K562 (cell line): ENCODE results near the gene CHCHD6.

Experiments
- TAF1 ChIP-seq: IDR thresholded peaks from 2 replicates; pipeline ENCODE4 v1.6.1; 2011; ENCODE audit warnings: mild to moderate bottlenecking, low read length, moderate library complexity; ENCODE audit not compliant: insufficient read depth, control insufficient read depth, severe bottlenecking; ENCODE audit errors: extremely low read depth
- TF ChIP-seq, protein P1 (sequence below): fragments of 450-650 bp; IDR thresholded peaks from 2 replicates; pipeline ENCODE4 v1.6.1; 2017; ENCODE audit warnings: mild to moderate bottlenecking, moderate library complexity

DNA sequence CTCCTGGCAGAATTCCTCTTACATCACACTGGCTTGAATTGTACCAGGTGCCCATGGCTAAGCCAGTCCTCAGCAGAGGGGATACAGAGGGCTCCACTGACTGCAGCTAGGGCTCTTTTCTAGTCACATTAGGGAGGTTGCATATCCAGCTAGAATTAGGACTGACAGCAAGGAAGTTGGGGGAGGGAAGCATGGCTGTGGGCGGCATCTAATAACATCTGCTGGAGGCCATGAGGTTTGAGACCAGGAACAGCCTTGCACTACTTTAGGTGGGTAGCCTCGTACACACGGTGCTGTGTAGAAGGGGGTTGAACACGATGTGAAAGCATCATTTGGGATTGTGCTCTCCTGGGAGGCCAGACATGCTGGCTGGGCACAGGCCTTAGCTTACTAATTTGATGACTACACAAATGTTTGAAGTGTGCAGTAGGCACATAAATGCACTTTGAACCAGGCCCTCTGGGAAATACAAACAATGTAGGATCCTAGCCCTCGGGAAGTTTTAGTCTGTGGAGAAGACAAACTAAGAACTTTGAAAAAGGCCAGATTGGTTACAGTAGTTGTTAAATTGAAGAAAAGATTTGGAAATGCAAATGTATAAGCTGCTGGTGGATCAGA is 30.2 kb downstream of the CHCHD6 start:
- no peak for TF ChIP-seq TAF1
- TF ChIP-seq, protein P1, sequence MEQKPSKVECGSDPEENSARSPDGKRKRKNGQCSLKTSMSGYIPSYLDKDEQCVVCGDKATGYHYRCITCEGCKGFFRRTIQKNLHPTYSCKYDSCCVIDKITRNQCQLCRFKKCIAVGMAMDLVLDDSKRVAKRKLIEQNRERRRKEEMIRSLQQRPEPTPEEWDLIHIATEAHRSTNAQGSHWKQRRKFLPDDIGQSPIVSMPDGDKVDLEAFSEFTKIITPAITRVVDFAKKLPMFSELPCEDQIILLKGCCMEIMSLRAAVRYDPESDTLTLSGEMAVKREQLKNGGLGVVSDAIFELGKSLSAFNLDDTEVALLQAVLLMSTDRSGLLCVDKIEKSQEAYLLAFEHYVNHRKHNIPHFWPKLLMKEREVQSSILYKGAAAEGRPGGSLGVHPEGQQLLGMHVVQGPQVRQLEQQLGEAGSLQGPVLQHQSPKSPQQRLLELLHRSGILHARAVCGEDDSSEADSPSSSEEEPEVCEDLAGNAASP: no peak
